GM13977 (cell line): ENCODE measurements around the gene MBP.

ENCODE experiments used
- DNase-seq: peaks from one replicate; pipeline ENCODE4 v3.0.0; 2012; ENCODE audit warnings: low spot score
- CTCF ChIP-seq: IDR thresholded peaks from 2 replicates; pipeline ENCODE4 v1.5.1; 2012; ENCODE audit warnings: mild to moderate bottlenecking, control low read depth; ENCODE audit not compliant: insufficient read depth; ENCODE audit errors: extremely low read depth, missing control alignments
- in situ Hi-C: fragments of 300-500 bp; cut with MboI; formaldehyde crosslinking; loops from one replicate; pipeline ENCODE4 v1.12.0; 2022; ENCODE audit warnings: low sequenced_read_pairs, low pct_unique_long_range_greater_than_20kb, mixed read lengths, inconsistent platforms; ENCODE audit not compliant: unreplicated experiment

Gene MBP

GRCh38 chr18:77079088-77079487 is 53.5 kb downstream of the MBP start:
- no peak for TF ChIP-seq CTCF
- in situ Hi-C loops = no loop called here

GRCh38 chr18:77078690-77079070 is 53.9 kb downstream of the MBP start:
- in situ Hi-C loops = no loop called here
- DNase-seq = no peak
- no peak for TF ChIP-seq CTCF

More at GRCh38 chr18:77079088-77079487, 53.5 kb downstream of the MBP start:
- no peak for DNase-seq

- in situ Hi-C loops = no loop called here
- DNase-seq = no peak
- TF ChIP-seq CTCF = no peak
These were observed 54.5 kb downstream of the MBP start for GRCh38 chr18:77077941-77078689.

GRCh38 chr18:77077401-77077800 is 55.2 kb downstream of the MBP start:
- DNase-seq = no peak
- TF ChIP-seq CTCF = no peak
- in situ Hi-C loops = no loop called here

- no peak for TF ChIP-seq CTCF
- no peak for DNase-seq
- in situ Hi-C loops = no loop called here
These were observed 56.5 kb downstream of the MBP start for GRCh38 chr18:77076111-77076510.

- in situ Hi-C loops = no loop called here
- TF ChIP-seq CTCF = no peak
- no peak for DNase-seq
These were observed 58.2 kb downstream of the MBP start for GRCh38 chr18:77074431-77074830.
